Stimulated activated CD4-positive, alpha-beta T cell treated with anti-CD3 and anti-CD28 coated beads, TNF-alpha, amount 100 ng/mL, for 4 hours (primary cell): ENCODE measurements around the gene DMWD.

Source experiments
- DNase-seq, 3 experiments: peaks; one replicate each; pipeline ENCODE4 v3.0.0-alpha.2; 2020; ENCODE audit warnings: low read depth in 3 of 3

DMWD gene

GRCh38 chr19:45792470-45793177 is at the start of gene DMWD:
Gene DMWD, minus strand, starts transcription at chr19:45792845. Its CDS starts 89 bp downstream, at chr19:45792756.
- DNase-seq: peak; percentile 99

DNA sequence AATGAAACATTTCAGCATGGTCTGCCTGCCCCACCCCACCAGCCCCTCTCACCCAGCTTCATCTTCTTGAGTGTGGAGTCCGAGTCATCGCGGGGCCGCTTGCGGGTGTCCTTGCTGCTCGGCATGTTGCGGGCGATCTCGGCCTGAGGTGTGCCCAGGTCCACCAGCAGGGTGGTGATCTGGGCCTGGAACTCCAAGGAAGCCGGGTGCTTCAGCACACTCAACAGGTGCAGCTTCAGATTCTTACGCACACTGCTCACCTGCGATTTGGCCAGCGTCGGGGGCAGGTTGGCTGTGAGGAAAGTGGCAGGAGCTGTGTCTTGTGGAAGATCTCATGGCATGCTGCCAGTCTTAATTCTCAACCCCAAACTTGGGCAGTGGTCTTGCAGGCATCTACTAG is 49.6 kb upstream of the DMWD start:
- DNase-seq: no peak

GRCh38 chr19:45834970-45835369 is 42.3 kb upstream of the DMWD start:
- DNase-seq: no peak

DNA sequence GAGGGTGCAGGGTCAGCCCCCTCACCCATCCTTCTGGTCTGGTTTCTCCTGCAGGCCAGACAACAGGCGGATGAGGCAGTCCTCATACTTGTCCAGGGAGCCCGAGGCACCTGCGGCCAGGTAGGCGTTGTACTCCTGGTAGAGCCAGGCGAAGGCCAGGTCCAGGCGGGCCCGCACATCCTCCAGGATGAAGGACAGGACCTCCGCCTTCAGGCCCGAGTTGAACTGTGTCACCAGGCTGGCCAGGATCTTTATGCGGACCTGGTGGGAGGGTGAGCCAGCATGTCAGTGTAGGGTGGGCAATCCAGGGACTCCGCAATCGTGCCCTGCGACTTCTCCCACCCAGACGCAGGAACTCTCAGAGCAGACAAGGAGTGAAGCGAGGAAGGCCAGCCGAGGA is 36.3 kb upstream of the DMWD start:
- DNase-seq: no peak

- no peak for DNase-seq
These were observed 35.9 kb upstream of the DMWD start for GRCh38 chr19:45828523-45828922.

DNA sequence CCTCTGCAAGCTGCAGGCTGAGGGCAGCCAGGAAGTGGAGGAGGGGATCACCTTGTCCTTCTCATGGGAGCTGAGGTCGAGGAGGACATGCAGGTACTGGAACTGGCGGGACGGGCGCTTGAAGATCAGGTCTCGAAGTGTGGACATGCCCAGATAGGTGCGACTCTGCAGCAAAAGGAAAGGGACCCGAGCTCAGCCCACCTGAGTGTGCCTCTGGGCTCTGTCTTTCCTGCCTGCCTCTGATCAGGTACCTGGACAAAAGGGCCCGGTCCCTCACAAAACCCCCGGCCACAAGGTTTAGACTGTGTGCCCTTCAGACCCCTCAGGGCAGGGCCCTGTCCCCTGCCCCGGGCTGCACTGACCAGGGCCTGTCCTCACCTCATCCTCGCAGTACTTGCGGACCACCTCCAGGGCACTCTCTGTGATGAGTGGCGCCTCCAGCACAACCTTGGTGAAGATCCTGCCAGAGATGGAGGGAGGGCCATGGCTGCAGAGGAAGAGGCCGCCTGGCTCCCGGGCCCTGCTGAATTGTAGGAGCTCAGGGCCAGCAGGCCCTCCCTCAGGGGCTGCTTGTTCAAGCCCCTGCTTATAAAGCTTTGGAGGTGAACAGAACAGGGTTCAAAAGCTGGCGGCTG is 34.9 kb upstream of the DMWD start:
- no peak for DNase-seq

GRCh38 chr19:45826934-45827333 is 34.3 kb upstream of the DMWD start:
- DNase-seq: no peak

GRCh38 chr19:45825917-45826893 is 33.6 kb upstream of the DMWD start:
- DNase-seq: no peak

GRCh38 chr19:45825263-45825605 is 32.6 kb upstream of the DMWD start:
- no peak for DNase-seq

DNA sequence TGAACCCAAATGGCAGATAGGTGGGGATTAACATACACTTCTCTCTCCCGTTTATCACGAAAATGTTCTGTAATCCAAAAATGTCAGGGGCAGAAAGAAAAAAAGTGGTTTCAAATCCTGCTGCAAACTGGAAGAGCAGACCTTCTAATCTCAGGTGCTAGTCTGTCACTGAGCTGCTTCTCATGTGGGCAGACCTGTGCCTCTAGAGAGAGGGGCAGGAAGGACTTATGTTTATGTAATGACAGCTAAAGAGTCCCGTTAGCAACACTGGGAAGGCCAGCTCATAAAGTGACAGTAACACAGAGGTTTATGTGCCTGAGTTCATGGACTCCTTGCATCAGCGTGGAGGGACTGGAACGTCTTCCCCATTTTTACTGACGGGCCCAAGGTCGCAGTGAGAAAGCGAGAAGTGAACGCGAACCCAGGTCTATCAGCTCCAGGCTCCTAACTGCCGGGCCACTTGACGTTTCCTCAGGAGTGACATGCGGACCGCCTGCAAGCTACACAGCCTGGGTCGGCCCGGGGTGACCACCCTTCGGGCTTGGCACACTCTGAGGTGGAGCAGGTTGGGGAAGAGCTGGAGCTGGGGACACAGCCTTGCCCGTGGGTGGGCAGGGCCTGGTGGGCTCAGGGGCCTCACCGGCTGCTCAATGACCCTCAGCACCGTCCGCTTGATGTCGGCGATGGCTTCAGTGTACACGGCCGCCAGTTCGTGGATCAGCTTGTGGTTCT is 32.1 kb upstream of the DMWD start:
- DNase-seq: no peak

DNA sequence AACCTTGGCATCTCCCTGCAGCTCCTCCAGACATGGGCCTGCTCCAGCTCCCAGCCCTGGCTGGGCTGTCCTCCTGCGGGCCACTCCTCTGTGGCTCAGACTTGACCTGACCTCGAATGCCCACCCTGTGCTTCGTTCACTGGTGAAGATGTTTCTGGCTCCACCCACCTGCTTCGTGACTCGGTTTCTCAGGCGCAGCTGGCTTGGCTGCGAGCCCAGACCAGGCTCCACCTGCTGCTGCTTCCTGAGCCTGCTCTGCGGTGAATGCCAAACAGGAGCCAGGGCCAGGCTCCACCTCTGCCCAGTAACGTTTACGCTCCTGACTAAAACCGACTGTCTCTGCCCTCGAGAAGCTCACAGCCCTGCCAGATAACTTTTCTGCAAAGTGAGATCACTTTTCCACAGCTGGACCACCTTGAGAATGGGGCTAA is 31.4 kb upstream of the DMWD start:
- no peak for DNase-seq

DNA sequence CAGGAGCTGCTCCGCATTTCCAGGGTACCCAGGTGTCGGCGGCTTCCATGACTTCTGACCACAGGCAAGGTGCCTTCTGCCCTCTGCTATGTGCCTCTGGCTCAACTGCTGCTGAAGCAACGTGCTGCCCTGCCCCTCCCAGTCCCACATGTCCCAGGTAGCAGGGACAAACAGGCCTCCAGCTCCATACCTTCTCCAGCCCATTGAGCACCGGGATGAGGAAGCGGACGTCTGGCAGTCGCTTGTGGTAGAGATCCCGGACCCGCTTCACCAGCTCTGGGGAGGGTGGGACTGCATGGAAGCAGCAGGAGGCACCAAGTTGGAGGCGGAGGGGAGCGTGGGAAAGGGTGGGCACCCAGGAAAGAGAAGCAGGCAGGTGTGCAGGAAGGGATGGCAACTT is 30.5 kb upstream of the DMWD start:
- no peak for DNase-seq

DNA sequence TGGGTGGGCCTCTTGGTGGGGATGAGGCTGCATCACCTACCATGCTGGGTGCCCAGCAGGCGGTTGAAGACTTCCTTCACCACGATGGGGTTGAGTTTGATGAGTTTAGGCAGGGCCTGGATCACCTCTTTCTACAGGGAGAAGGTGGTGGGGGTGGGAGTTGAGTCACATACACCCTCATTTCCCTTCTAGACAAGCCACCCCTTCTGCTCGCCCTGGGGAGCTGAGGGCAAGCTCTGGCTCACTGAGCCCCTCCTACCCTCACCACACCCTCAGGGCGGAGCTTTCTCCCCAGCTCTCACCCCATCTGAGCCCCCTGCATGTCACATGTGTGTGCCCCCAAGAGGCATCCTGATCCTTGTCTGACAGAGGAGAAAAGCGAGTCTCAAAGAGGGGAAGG is 30.1 kb upstream of the DMWD start:
- DNase-seq: no peak

- DNase-seq: no peak
These were observed 28.9 kb upstream of the DMWD start for GRCh38 chr19:45821570-45821969.

- no peak for DNase-seq
These were observed 28.5 kb upstream of the DMWD start for GRCh38 chr19:45821103-45821521.

DNA sequence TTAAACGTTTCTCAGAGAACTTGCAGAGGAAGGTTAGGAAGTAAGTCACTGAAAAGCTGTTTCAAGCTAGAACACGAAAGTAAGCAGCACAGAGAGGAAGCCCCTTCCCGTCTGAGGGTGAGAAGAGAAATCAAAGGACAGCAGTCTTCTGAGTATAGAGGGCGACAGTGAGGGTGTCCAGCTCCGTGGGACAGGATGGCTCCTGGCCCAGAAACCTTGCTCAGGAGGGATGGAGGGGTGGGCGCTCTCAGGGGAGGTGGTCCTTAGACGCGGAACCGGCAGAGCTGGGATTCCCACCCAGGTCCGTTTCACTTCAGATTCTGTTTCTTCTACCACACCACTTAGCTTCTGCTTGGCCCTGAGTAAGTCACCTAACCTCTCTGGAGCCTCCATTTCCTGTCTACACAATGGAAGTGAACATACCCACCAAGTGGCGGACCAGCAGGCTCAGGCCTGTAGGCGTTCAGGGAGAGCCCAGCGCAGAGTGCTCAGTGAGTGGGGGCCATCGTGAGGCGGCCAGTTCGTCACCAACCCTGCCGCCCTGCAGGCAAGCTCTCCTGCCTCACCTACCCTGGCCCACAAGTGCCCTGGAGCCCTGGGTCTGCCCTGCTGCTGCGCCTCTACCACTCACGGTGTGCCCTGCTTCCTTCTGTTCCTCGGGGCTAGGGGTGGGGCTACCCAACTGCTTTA is 27.9 kb upstream of the DMWD start:
- no peak for DNase-seq

DNA sequence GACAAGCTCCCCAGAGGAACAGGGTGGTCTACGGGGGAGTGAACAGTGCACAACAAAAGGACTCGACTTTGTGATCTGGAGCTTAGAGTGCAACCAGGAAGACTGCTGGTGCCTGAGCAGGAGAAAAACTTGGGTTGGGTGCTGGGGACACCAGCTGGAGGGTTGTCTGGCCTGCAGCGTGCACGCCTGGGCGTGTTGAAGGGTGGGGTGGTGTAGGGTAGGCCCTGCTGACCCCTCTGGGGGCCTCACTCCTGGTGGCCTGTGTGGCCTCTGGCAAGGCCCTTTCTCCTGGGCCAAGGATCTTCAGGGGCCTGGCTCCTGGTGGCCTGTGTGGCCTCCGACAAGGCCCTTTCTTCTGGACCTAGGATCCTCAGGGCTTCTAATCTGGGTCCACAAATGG is 27.1 kb upstream of the DMWD start:
- DNase-seq: no peak

GRCh38 chr19:45817725-45818301 is 25.2 kb upstream of the DMWD start:
- no peak for DNase-seq

DNA sequence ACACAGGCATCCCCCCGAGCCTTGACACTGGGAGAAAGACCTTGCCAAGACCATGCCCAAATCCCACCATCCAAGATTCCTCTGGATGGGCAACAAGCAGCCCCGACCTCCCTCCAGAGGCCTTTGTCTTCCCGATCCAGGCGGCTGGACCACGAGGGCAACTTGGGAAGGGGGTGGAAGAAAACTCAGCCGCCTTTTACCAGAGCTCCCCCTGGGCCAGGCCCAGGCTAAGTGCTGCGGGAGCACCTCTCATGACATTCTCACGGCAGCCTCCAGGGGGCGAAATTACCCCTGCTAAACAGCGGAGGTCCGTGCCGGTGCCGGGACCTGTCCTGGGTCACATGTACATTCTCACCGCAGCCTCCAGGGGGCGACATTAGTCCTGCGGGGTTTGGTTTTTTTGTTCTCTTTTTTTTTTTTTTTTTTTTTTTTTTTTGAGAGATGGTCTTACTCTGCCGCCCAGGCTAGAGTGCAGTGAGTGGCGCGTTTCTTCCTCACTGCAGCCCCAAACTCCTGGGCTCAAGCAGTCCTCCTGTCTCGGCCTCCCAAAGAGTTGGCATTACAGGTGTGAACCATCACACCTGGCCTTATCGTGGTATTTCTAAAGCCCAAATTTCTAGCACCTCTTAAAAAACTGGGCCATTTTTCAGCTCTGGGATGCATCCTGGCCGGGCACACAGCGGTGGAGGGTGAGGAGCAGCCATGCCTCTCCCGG is 24.5 kb upstream of the DMWD start:
- DNase-seq: peak; percentile 91 to 96 (median 94)
